Progenitor cell of endocrine pancreas (in vitro differentiated cells): ENCODE data around the gene CCNI2. TPM values are rescaled to one million over a fixed set of nuclear protein-coding genes. Genes with fewer than 3 reads are reported as not detected.

Experiments used
- DNase-seq: peaks from one replicate; pipeline ENCODE4 v3.0.0; 2021; ENCODE audit warnings: low spot score; ENCODE audit not compliant: unreplicated experiment
- H3K27ac Mint-ChIP-seq: 2 replicates; pipeline ENCODE4 v1.8.0; 2021; ENCODE audit warnings: mild to moderate bottlenecking, moderate library complexity, mixed read lengths
- H3K27me3 Mint-ChIP-seq: 2 replicates; pipeline ENCODE4 v1.8.0; 2021; ENCODE audit warnings: mixed read lengths
- H3K36me3 Mint-ChIP-seq: 2 replicates; pipeline ENCODE4 v1.8.0; 2022; ENCODE audit warnings: mixed read lengths; ENCODE audit not compliant: insufficient read depth
- H3K4me1 Mint-ChIP-seq: 2 replicates; pipeline ENCODE4 v1.8.0; 2021; ENCODE audit warnings: low read depth, mixed read lengths
- H3K4me3 Mint-ChIP-seq: 2 replicates; pipeline ENCODE4 v1.8.0; 2021; ENCODE audit warnings: low read depth, mild to moderate bottlenecking, moderate library complexity, mixed read lengths
- H3K9me3 Mint-ChIP-seq: 2 replicates; pipeline ENCODE4 v1.8.0; 2021; ENCODE audit warnings: low read depth, mixed read lengths
- total RNA-seq: library from RNA; stranded (reverse); gene quantifications from 2 replicates; pipeline ENCODE4 v1.2.1, GENCODE V29; 2021
- TF ChIP-seq, protein P1 (sequence below): fragments of 200-600 bp; sonication (generic); IDR thresholded peaks from one replicate; pipeline ENCODE4 v1.5.0; 2021; ENCODE audit warnings: antibody characterized with exemption, mild to moderate bottlenecking; ENCODE audit not compliant: unreplicated experiment

Gene CCNI2
- total RNA-seq, 1 donor from 2014 or later: 0.36 TPM

DNA sequence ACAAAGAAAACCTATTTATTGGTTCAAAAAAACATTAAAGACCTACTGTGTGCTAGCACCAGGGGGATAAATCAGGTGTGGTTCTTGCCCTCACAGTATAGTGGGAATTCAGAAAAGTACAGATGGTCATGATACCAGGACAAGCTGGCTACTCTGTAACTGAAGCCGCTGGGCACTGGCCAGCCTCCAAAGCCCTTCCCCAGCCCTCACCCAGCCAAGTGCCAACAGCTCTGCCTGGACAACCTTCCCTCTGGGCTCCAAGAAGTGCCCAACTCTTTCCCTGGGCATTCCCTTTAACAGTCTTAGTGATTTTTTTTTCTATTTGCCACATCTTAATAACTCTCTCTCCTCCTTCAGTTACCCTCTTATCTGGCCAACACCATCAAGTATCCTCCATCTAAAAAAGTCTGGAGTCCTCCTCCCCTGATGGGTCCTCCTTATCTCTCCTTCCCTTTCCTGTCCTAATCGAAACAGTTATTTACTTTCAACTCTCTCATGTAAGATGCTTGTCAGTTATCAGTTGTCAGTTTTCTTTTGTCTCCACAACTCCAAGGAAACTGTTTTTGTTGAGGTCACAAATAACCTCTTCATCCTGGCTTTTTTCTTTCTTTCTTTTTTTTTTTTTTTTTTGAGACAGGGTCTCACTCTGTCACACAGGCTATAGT lies 43.1 kb downstream of the CCNI2 start:
- Mint-ChIP-seq H3K27me3 (peaks cover 14% of the 10 kb centered on the region), H3K36me3 (no peaks in the 10 kb centered on the region), H3K9me3 (no peaks in the 10 kb centered on the region), H3K27ac (no peak overlapping the region), H3K4me3 (no peak overlapping the region), H3K4me1 (peaks cover 19% of the 10 kb centered on the region)
- no peak for DNase-seq
- TF ChIP-seq, protein P1, sequence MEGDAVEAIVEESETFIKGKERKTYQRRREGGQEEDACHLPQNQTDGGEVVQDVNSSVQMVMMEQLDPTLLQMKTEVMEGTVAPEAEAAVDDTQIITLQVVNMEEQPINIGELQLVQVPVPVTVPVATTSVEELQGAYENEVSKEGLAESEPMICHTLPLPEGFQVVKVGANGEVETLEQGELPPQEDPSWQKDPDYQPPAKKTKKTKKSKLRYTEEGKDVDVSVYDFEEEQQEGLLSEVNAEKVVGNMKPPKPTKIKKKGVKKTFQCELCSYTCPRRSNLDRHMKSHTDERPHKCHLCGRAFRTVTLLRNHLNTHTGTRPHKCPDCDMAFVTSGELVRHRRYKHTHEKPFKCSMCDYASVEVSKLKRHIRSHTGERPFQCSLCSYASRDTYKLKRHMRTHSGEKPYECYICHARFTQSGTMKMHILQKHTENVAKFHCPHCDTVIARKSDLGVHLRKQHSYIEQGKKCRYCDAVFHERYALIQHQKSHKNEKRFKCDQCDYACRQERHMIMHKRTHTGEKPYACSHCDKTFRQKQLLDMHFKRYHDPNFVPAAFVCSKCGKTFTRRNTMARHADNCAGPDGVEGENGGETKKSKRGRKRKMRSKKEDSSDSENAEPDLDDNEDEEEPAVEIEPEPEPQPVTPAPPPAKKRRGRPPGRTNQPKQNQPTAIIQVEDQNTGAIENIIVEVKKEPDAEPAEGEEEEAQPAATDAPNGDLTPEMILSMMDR: no peak

DNA sequence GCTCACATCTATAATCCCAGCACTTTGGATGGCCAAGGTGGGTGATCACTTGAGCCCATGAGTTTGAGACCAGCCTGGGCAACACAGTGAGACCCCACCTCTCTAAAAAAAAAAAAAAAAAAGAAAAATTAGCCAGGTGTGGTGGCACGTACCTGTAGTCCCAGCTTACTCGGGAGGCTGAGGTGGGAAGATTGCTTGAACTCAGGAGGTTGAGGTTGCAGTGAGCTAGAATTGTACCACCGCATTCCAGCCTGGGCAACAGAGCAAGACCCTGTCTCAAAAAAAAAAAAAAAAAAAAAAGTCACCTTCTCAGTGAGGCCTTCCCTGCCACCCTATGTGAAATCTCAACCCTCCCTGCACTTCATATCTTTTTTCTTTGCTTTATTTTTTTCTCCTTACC lies 43.8 kb downstream of the CCNI2 start:
- H3K27me3 Mint-ChIP-seq: peaks cover 8% of the 10 kb centered on the region
- TF ChIP-seq, protein P1: no peak
- no peaks in the 10 kb centered on the region for H3K36me3 Mint-ChIP-seq
- H3K27ac Mint-ChIP-seq: no peak overlapping the region
- peaks cover 19% of the 10 kb centered on the region for H3K4me1 Mint-ChIP-seq
- no peaks in the 10 kb centered on the region for H3K9me3 Mint-ChIP-seq
- no peak overlapping the region for H3K4me3 Mint-ChIP-seq
- DNase-seq: no peak

GRCh38 chr5:132797651-132798050 lies 50.4 kb downstream of the CCNI2 start:
- H3K36me3 Mint-ChIP-seq: no peaks in the 10 kb centered on the region
- no peak overlapping the region for H3K4me3 Mint-ChIP-seq
- H3K27ac Mint-ChIP-seq: no peak overlapping the region
- no peak for DNase-seq
- TF ChIP-seq, protein P1: no peak
- H3K9me3 Mint-ChIP-seq: no peaks in the 10 kb centered on the region
- no peaks in the 10 kb centered on the region for H3K4me1 Mint-ChIP-seq
- H3K27me3 Mint-ChIP-seq: peaks cover 10% of the 10 kb centered on the region

DNA sequence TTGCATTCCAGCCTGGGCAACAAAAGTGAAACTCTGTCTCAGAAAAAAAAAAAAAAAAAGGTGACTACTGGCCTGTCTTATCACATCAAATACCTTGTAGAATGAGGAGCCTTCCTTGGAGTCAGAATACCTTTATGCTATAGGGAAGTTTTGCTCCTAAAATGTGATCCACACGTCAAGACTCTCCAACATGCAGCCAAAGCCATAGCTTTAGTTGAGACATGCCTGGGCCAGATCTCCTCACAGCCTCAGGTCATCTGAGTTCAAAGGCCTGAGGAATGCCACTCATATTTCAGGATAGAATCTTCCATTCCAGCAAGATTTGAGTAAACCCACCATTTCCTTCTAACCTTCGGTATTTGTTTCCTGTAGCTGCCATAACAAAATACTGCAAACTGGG lies 52.2 kb downstream of the CCNI2 start:
- no peak overlapping the region for H3K27ac Mint-ChIP-seq
- peaks cover 6% of the 10 kb centered on the region for H3K27me3 Mint-ChIP-seq
- TF ChIP-seq, protein P1: no peak
- H3K9me3 Mint-ChIP-seq: peaks cover 1% of the 10 kb centered on the region
- H3K36me3 Mint-ChIP-seq: no peaks in the 10 kb centered on the region
- peaks cover 1% of the 10 kb centered on the region for H3K4me1 Mint-ChIP-seq
- H3K4me3 Mint-ChIP-seq: no peak overlapping the region
- no peak for DNase-seq

GRCh38 chr5:132800545-132800944 lies 53.3 kb downstream of the CCNI2 start:
- DNase-seq: no peak
- H3K4me3 Mint-ChIP-seq: no peak overlapping the region
- TF ChIP-seq, protein P1: no peak

More at GRCh38 chr5:132800545-132800944, 53.3 kb downstream of the CCNI2 start:
- Mint-ChIP-seq H3K27ac (no peak overlapping the region), H3K9me3 (peaks cover 5% of the 10 kb centered on the region), H3K27me3 (peaks cover 6% of the 10 kb centered on the region), H3K36me3 (no peaks in the 10 kb centered on the region), H3K4me1 (peaks cover 1% of the 10 kb centered on the region)
